IPS DF 19.7 (cell line): ENCODE measurements around the gene P2RY2.
"Not testable (repeated sequence)": the region's sequence is repeated elsewhere in the genome, so short reads cannot be mapped to it uniquely, and the experiment has no call there.

Experiments
- DNase-seq: peaks from one replicate; pipeline ENCODE4 v3.0.0-alpha.2; 2013; ENCODE audit warnings: low read depth, low spot score

The P2RY2 gene

GRCh38 chr11:73187854-73188253 is 30.2 kb upstream of the P2RY2 start:
- no peak for DNase-seq

- DNase-seq = no peak
These were observed 29.8 kb upstream of the P2RY2 start for GRCh38 chr11:73188301-73188700.

GRCh38 chr11:73189315-73189714 is 28.8 kb upstream of the P2RY2 start:
- DNase-seq = no peak

- DNase-seq = no peak
These were observed 28.1 kb upstream of the P2RY2 start for GRCh38 chr11:73189723-73190556.

- DNase-seq = no peak
These were observed 27.6 kb upstream of the P2RY2 start for GRCh38 chr11:73190557-73190885.

- no peak for DNase-seq
These were observed 26.9 kb upstream of the P2RY2 start for GRCh38 chr11:73191151-73191550.

GRCh38 chr11:73192272-73192671 is 25.8 kb upstream of the P2RY2 start:
- DNase-seq = no peak

- no peak for DNase-seq
These were observed 24.6 kb upstream of the P2RY2 start for GRCh38 chr11:73193251-73194033.

GRCh38 chr11:73194034-73194507 is 24.0 kb upstream of the P2RY2 start:
- DNase-seq = no peak

GRCh38 chr11:73194593-73194992 is 23.5 kb upstream of the P2RY2 start:
- no peak for DNase-seq

GRCh38 chr11:73195191-73196007 is 22.7 kb upstream of the P2RY2 start:
- DNase-seq = no peak

- no peak for DNase-seq
These were observed 21.5 kb upstream of the P2RY2 start for GRCh38 chr11:73196576-73196975.

- DNase-seq = no peak
These were observed 20.7 kb upstream of the P2RY2 start for GRCh38 chr11:73197348-73197747.

GRCh38 chr11:73197787-73198186 is 20.3 kb upstream of the P2RY2 start:
- DNase-seq = not testable (repeated sequence)

- no peak for DNase-seq
These were observed 19.4 kb upstream of the P2RY2 start for GRCh38 chr11:73198677-73199076.

GRCh38 chr11:73199446-73199845 is 18.6 kb upstream of the P2RY2 start:
- no peak for DNase-seq

- no peak for DNase-seq
These were observed 17.8 kb upstream of the P2RY2 start for GRCh38 chr11:73200256-73200655.

- no peak for DNase-seq
These were observed 16.8 kb upstream of the P2RY2 start for GRCh38 chr11:73201249-73201648.

GRCh38 chr11:73201888-73202780 is 15.9 kb upstream of the P2RY2 start:
- no peak for DNase-seq

- no peak for DNase-seq
These were observed 14.8 kb upstream of the P2RY2 start for GRCh38 chr11:73203322-73203721.

GRCh38 chr11:73203790-73204189 is 14.3 kb upstream of the P2RY2 start:
- DNase-seq = no peak
